ENCODE measurements around the gene JAZF1.

- TF ChIP-seq, protein P1, sequence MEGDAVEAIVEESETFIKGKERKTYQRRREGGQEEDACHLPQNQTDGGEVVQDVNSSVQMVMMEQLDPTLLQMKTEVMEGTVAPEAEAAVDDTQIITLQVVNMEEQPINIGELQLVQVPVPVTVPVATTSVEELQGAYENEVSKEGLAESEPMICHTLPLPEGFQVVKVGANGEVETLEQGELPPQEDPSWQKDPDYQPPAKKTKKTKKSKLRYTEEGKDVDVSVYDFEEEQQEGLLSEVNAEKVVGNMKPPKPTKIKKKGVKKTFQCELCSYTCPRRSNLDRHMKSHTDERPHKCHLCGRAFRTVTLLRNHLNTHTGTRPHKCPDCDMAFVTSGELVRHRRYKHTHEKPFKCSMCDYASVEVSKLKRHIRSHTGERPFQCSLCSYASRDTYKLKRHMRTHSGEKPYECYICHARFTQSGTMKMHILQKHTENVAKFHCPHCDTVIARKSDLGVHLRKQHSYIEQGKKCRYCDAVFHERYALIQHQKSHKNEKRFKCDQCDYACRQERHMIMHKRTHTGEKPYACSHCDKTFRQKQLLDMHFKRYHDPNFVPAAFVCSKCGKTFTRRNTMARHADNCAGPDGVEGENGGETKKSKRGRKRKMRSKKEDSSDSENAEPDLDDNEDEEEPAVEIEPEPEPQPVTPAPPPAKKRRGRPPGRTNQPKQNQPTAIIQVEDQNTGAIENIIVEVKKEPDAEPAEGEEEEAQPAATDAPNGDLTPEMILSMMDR (IDR thresholded peaks at IDR 0.05) = no peak
- no peak for TF ChIP-seq EP300 (IDR thresholded peaks at IDR 0.05)
- TF ChIP-seq POLR2A (IDR thresholded peaks at IDR 0.05) = no peak
- TF ChIP-seq POLR2AphosphoS5 (IDR thresholded peaks at IDR 0.05) = no peak
These were observed 111.2 kb downstream of the JAZF1 start for GRCh38 chr7:28069388-28069787.

Data from gastroesophageal sphincter (tissue), 3 donors.